ENCODE data around the gene SND1. TPM values are rescaled to one million over a fixed set of nuclear protein-coding genes. Genes with fewer than 3 reads are reported as not detected.
A peak's percentile ranks its signal among the peaks of the same experiment; 100 is the strongest.

Gene SND1
- 108 and 111 TPM in 2 replicates for total RNA-seq (2014; rRNA removed; shearing (Covaris generic))

- DNase-seq (ENCODE audit: low spot score) = peak; percentile 96
Measured at GRCh38 chr7:127651556-127652332, at the start of gene SND1. SND1 (plus strand) TSS chr7:127652194; CDS start chr7:127652374, 180 bp downstream.

DNA sequence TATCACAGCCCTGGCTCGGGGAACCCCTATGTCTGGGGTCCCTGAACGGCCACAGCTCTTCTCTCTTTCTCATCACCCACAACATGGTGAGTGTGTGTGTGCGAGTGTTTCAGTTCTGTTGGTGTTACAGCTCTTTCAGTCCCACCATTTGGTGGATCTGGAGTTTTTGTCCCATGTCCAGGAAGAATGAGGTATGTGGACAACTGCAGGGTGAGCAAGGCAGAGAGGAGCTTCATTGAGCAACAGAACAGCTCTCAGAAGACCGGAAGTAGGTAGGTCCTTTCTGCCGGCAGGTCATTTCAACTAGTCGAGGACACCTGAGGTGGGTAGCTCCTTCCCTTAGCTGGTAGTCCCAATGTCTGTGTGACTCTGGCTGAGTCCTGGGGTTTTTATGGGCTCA lies 43.5 kb upstream of the SND1 start:
- no peak for DNase-seq (ENCODE audit: low spot score)

- no peak for DNase-seq (ENCODE audit: low spot score)
Measured at GRCh38 chr7:127609297-127609696, 42.7 kb upstream of the SND1 start.

- no peak for DNase-seq (ENCODE audit: low spot score)
Measured at GRCh38 chr7:127612263-127612662, 39.7 kb upstream of the SND1 start.

GRCh38 chr7:127616724-127617123 lies 35.3 kb upstream of the SND1 start:
- no peak for DNase-seq (ENCODE audit: low spot score)

DNA sequence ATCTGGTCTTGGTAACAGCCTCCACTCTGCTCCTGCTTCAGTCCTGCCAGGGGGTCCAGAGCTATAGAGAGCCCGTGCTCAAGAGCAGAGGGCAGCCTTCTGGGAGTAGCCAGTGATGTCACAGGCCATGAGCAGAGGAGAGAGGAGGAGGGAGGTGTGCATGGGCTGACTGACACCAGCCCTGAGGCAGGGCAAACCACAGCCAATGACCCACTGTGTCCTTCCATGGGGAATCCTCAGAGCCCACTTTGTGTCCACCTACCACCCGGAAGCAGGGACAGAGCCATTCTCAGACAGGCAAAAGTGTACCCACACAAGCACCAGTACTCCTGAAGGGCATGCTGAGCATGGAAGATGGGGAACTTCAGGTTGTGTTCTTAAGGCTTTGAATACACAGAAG lies 34.0 kb upstream of the SND1 start, which contains the start of gene PAX4:
Gene PAX4, minus strand, starts transcription at position 101 of the 400 bp plus-strand sequence. CDS start 2,214 bp downstream, outside the sequence.
- DNase-seq (ENCODE audit: low spot score) = no peak

DNA sequence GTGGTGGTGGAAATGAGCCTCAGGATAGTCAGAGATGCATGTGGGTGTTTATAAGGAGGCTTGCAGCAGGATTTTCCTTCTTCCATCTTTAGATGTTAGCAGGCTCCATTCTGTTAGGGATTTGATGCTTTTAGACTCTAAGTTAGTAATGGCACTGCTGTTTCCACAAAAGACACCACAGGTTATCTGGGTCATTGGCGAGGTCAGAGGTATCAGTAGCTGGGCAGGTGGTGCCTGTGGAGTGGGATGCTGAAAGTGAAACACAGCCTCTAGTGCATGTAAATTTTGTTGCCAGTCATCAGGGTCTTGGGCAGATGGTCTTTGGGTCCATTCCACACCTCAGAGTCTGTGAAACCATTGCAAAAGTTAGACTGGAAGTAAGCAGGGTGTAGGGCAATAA lies 33.2 kb upstream of the SND1 start:
- no peak for DNase-seq (ENCODE audit: low spot score)

DNA sequence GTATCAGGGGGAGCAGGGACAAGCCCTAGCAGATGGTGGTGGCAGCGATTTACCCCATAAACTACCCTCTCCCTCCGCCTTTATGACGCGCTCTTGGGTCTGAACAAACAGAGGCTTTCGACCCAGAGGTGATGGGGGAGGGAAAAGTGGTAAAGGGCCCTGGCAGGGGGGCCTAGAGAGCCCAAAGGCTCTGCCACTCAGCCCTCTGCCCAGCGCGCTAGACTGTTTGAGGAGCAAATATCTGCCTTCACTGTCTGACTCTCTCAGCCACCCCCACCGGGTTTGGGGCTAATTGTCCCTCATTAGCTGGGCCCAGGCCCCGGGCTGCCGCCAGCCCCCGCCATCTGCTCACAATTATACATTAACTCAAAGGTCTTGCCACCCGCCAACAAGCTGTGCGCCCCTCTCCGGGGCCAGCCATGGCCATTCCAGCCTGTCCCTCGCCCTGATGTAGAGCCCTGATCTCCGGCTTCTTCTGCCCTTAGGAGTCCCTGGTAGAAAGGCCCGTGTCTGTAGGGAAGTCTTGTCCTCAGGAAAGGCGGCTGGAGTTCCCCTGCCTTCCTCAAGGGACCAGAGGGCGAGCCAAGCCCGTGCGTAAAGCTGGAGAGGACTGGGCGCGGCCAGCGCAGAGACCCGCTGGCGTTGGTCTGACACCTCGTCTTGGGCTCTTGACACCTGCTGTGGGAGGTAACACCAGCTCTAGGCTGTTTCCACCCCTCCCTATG lies 32.2 kb upstream of the SND1 start:
- DNase-seq (ENCODE audit: low spot score) = no peak

GRCh38 chr7:127620406-127621233 lies 31.4 kb upstream of the SND1 start:
- no peak for DNase-seq (ENCODE audit: low spot score)

DNA sequence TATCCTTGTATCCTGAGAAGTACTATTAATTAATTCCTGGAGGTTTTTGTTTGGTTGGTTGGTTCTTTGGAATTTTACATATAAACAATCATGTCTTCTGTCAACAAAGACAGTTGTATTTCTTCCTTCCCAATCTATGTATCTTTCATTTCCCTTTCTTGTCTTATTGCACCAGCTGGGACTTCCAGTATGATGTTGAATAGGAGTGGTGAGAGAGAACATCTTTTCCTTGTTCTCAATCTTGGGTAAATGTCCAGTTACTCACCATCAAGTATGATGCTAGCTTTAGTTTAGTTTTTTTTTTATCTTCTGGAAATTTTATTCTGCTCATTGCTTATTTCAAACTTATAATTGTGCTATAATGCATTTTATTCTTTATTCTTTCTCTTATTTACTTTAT lies 26.7 kb upstream of the SND1 start:
- DNase-seq (ENCODE audit: low spot score) = no peak

GRCh38 chr7:127628445-127628844 lies 23.5 kb upstream of the SND1 start:
- no peak for DNase-seq (ENCODE audit: low spot score)

- no peak for DNase-seq (ENCODE audit: low spot score)
Measured at GRCh38 chr7:127629268-127629854, 22.6 kb upstream of the SND1 start.

DNA sequence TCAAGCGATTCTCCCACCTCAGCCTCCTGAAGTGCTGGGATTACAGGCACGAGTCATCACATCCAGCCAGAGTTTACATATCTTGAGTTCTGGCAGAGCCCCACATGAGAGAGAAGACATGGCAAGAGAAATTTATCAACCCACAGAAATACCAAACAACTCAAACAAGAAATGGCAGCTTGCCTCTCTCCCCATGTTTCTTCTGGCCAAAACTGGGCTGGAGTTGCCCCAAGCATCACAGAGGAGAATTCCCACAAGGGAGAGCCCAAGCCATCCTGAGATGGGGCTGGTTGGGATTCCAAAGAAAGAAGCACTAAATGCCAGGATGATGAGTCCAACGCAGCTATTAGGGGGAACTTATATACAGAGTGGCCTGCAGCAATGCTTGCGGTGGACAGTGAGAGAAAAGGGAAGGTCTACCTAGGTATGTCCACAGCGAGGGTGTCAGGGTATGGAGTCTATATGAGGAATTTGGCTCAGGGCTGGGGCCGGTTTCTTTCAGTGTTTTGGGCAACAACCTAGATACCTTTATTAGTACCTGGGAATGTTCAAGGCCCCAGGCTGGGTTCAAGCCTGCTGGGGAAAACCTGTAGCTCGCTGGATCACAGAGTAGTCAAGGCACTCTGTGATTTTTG lies 19.6 kb upstream of the SND1 start:
- DNase-seq (ENCODE audit: low spot score) = no peak

DNA sequence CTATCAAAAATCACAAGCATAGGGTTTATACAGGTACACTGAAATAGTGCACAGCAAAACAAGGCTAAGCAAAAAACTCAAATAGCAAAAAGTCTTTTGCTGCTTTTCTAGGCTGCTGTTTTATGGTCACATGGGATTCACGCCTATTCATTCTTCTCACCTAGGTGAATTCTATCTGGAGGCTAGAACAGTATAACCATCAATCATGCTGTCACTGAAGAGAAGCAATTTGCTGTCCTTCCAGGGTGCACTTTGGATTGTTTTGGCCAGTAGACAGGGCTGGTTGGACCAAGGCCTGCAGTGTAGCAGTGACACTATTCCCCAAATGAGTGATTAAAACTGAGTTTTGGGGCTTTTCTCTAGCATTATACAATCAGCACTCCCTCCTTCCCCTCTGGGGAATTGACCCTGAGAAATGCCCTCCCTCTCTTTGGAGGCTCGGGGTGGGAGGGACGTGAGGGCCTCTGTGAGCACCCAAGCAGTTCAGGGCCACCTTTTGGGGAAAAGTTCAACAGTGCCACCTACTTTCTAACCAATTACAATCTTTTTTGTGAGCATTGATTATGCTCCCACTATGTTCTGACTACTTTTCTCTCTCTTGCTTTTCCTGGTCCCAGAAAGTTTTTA lies 16.2 kb upstream of the SND1 start:
- no peak for DNase-seq (ENCODE audit: low spot score)

DNA sequence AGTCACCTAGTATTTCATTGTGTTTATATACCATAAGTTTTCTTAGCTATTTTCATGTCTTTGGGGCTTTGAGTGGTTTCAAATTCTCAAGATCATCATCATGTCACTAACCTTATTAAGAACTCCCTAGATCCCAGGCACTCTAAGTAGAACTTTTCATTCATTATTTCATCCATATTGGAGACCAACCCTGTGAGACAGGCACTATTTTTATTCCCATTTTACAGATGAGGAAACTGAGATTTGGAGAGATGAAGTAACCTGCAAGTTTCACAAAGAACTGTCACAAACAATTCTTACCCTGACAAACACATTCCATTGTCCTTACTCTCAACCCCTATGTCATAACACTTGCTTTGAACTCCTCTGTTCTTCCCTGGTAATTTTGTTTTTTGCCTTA lies 13.8 kb upstream of the SND1 start:
- no peak for DNase-seq (ENCODE audit: low spot score)

GRCh38 chr7:127644484-127644883 lies 7.5 kb upstream of the SND1 start:
- DNase-seq (ENCODE audit: low spot score) = no peak

DNA sequence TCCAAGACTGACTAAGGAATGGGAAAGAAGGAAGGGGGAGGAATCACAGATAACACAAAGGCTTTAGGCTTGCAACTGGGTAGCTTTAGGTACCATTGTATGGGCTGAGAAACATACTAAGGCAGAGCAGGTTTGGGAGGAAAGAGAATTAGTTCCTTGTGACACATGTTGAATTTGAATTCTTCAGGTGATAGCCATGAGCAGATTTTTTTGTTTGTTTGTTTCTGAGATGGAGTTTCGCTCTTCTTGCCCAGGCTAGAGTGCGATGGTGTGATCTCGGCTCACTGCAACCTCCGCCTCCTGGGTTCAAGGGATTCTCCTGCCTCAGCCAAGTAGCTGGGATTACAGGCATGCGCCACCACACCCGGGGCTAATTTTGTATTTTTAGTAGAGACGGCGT lies 4.4 kb upstream of the SND1 start:
- DNase-seq (ENCODE audit: low spot score) = no peak

DNA sequence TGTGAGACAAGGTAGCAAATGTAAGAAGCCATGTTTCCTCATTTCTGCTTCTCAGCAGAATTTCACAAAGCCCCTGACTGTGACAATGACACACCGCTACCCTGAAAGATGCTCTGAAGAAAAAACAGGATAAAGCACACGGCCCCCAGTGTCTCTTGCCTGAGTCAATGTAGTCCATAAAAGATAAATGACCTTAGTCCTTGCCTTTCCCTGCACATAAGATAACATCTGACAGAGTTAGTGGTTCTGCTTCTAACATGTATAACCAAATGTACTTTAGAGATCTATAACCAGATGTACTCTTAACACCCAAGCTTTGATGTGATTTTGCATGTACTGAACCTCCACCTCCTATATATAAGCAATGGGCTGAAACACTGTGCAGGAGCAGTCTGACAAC lies 3.0 kb upstream of the SND1 start:
- no peak for DNase-seq (ENCODE audit: low spot score)

GRCh38 chr7:127650847-127651555 lies 993 bp upstream of the SND1 start:
- DNase-seq (ENCODE audit: low spot score) = no peak
